Calu3 (cell line): Measurements from ENCODE around the gene PRPF6. TPM values are rescaled to one million over a fixed set of nuclear protein-coding genes. Genes with fewer than 3 reads are reported as not detected.

ENCODE experiments used
- BruUV-seq: library from RNA; stranded (reverse); fragments of 400-500 nt; replicated peaks from 2 replicates; lab custom pipeline; 2021; lab: Mats Ljungman, UMichigan
- CTCF ChIA-PET: fragments of 300-600 bp; sonication (Branson Sonifier 250); formaldehyde crosslinking; loops from one replicate; lab custom pipeline; 2022; ENCODE audit warnings: antibody characterized with exemption; lab: Charles Lee
- DNase-seq: peaks from one replicate; pipeline ENCODE4 v3.0.0; 2022
- H3K27ac Mint-ChIP-seq: one replicate; pipeline ENCODE4 v1.8.0; 2022; ENCODE audit warnings: mixed read lengths; ENCODE audit not compliant: unreplicated experiment
- H3K27me3 Mint-ChIP-seq: one replicate; pipeline ENCODE4 v1.8.0; 2022; ENCODE audit warnings: mixed read lengths; ENCODE audit not compliant: unreplicated experiment
- H3K36me3 Mint-ChIP-seq: one replicate; pipeline ENCODE4 v1.8.0; 2022; ENCODE audit warnings: mild to moderate bottlenecking, moderate library complexity, mixed read lengths; ENCODE audit not compliant: insufficient read depth, unreplicated experiment
- H3K4me1 Mint-ChIP-seq: one replicate; pipeline ENCODE4 v1.8.0; 2022; ENCODE audit warnings: mild to moderate bottlenecking, low read depth, mixed read lengths; ENCODE audit not compliant: unreplicated experiment
- H3K4me3 Mint-ChIP-seq: one replicate; pipeline ENCODE4 v1.8.0; 2022; ENCODE audit warnings: mild to moderate bottlenecking, low read depth, moderate library complexity, mixed read lengths; ENCODE audit not compliant: unreplicated experiment
- H3K9me3 Mint-ChIP-seq: one replicate; pipeline ENCODE4 v1.8.0; 2022; ENCODE audit warnings: low read depth, mixed read lengths; ENCODE audit not compliant: unreplicated experiment
- CTCF ChIP-seq: fragments of 200-600 bp; IDR thresholded peaks from one replicate; pipeline ENCODE4 v1.8.0; 2022; ENCODE audit warnings: antibody characterized with exemption; ENCODE audit not compliant: unreplicated experiment
- intact Hi-C: fragments of 100-400 bp; cut with micrococcal nuclease; formaldehyde crosslinking; loops from one replicate; pipeline ENCODE4 v1.10.0; 2022; ENCODE audit not compliant: unreplicated experiment
- total RNA-seq: library from RNA; stranded (reverse); gene quantifications from 2 replicates; pipeline ENCODE4 v1.2.3, GENCODE V29; 2022

The PRPF6 gene
- total RNA-seq, 1 experiment from 2014 or later = 113 TPM

- no peak for DNase-seq
- Mint-ChIP-seq H3K9me3 (no peaks in the 10 kb centered on the region), H3K4me3 (no peak overlapping the region), H3K36me3 (peaks cover 75% of the 10 kb centered on the region), H3K27me3 (no peaks in the 10 kb centered on the region), H3K4me1 (peaks cover 42% of the 10 kb centered on the region), H3K27ac (no peak overlapping the region)
- intact Hi-C loops = no loop called here
- TF ChIP-seq CTCF = no peak
- CTCF ChIA-PET = no interaction called here
- BruUV-seq = no TSS peak
Measured at GRCh38 chr20:63951398-63952209, 29.3 kb upstream of the PRPF6 start.

GRCh38 chr20:63952210-63952535 lies 28.8 kb upstream of the PRPF6 start:
- Mint-ChIP-seq H3K27me3 (no peaks in the 10 kb centered on the region), H3K27ac (no peak overlapping the region), H3K4me1 (peaks cover 42% of the 10 kb centered on the region), H3K9me3 (no peaks in the 10 kb centered on the region), H3K36me3 (peaks cover 75% of the 10 kb centered on the region), H3K4me3 (no peak overlapping the region)
- CTCF ChIA-PET = no interaction called here
- BruUV-seq = no TSS peak
- DNase-seq = no peak
- no peak for TF ChIP-seq CTCF
- intact Hi-C loops = no loop called here

- CTCF ChIA-PET = no interaction called here
- no peak overlapping the region for H3K27ac Mint-ChIP-seq
- H3K27me3 Mint-ChIP-seq = no peaks in the 10 kb centered on the region
- no peak for DNase-seq
- peaks cover 75% of the 10 kb centered on the region for H3K36me3 Mint-ChIP-seq
- H3K4me3 Mint-ChIP-seq = no peak overlapping the region
- intact Hi-C loops = no loop called here
- BruUV-seq = no TSS peak
- no peaks in the 10 kb centered on the region for H3K9me3 Mint-ChIP-seq
- TF ChIP-seq CTCF = no peak
- peaks cover 42% of the 10 kb centered on the region for H3K4me1 Mint-ChIP-seq
Measured at GRCh38 chr20:63952769-63953168, 28.2 kb upstream of the PRPF6 start.

GRCh38 chr20:63953764-63954429 lies 27.0 kb upstream of the PRPF6 start:
- CTCF ChIA-PET = interaction anchor here (0.5 to 1.3 kb wide), 3 partner anchors 25 to 85 kb away, joined by 3 to 8 read pairs (median 5); partner anchors contain the start of genes PRPF6 and SAMD10
- Mint-ChIP-seq H3K27ac (peak overlapping the region; percentile 20), H3K27me3 (no peaks in the 10 kb centered on the region), H3K4me1 (peaks cover 37% of the 10 kb centered on the region), H3K4me3 (peak overlapping the region; percentile 85), H3K36me3 (peaks cover 75% of the 10 kb centered on the region), H3K9me3 (no peaks in the 10 kb centered on the region)
- no peak for TF ChIP-seq CTCF
- intact Hi-C loops = no loop called here
- no TSS peak for BruUV-seq
- DNase-seq = no peak
